ENCODE results near the gene CCNF.
"Not testable (repeated sequence)": the region's sequence is repeated elsewhere in the genome, so short reads cannot be mapped to it uniquely, and the experiment has no call there.

Gene CCNF

GRCh38 chr16:2428051-2428783 is 1.0 kb upstream of the CCNF start:
- peak; percentile 10 for DNase-seq

- no peak for DNase-seq
Measured at GRCh38 chr16:2428784-2429033, 538 bp upstream of the CCNF start.

- peak; percentile 21 for DNase-seq
Measured at GRCh38 chr16:2429771-2430663, 770 bp downstream of the CCNF start.

- no peak for DNase-seq
Measured at GRCh38 chr16:2432286-2432685, 3.0 kb downstream of the CCNF start.

GRCh38 chr16:2432801-2433505 is 3.7 kb downstream of the CCNF start:
- DNase-seq, result no peak

GRCh38 chr16:2435236-2435635 is 6.0 kb downstream of the CCNF start:
- not testable (repeated sequence) for DNase-seq

- no peak for DNase-seq
Measured at GRCh38 chr16:2436110-2436509, 6.9 kb downstream of the CCNF start.

- no peak for DNase-seq
Measured at GRCh38 chr16:2437032-2437790, 8.0 kb downstream of the CCNF start.

- DNase-seq, result no peak
Measured at GRCh38 chr16:2438121-2438520, 8.9 kb downstream of the CCNF start.

GRCh38 chr16:2439598-2439997 is 10.4 kb downstream of the CCNF start:
- no peak for DNase-seq

GRCh38 chr16:2441143-2441804 is 12.0 kb downstream of the CCNF start:
- DNase-seq, result not testable (repeated sequence)

GRCh38 chr16:2443555-2443954 is 14.3 kb downstream of the CCNF start:
- no peak for DNase-seq

GRCh38 chr16:2447920-2448583 is 18.8 kb downstream of the CCNF start:
- no peak for DNase-seq

- DNase-seq, result no peak
Measured at GRCh38 chr16:2449118-2449517, 19.9 kb downstream of the CCNF start.

- DNase-seq, result no peak
Measured at GRCh38 chr16:2450535-2450934, 21.3 kb downstream of the CCNF start.

GRCh38 chr16:2450975-2451381 is 21.7 kb downstream of the CCNF start:
- no peak for DNase-seq

GRCh38 chr16:2451851-2452320 is 22.6 kb downstream of the CCNF start:
- no peak for DNase-seq

- no peak for DNase-seq
Measured at GRCh38 chr16:2452650-2453049, 23.4 kb downstream of the CCNF start.

- no peak for DNase-seq
Measured at GRCh38 chr16:2455081-2455845, 26.0 kb downstream of the CCNF start.

- DNase-seq, result no peak
Measured at GRCh38 chr16:2456551-2457153, 27.4 kb downstream of the CCNF start.

All from CD4-positive, alpha-beta T cell treated with Interleukin-6 for 4 hours (primary cell).